HG03060 (cell line): ENCODE measurements around the gene LMNTD1.
A peak's percentile ranks its signal among the peaks of the same experiment; 100 is the strongest.
"Not testable (repeated sequence)": the region's sequence is repeated elsewhere in the genome, so short reads cannot be mapped to it uniquely, and the experiment has no call there.

ENCODE experiments used
- ATAC-seq: cut with Tn5 transposase; IDR thresholded peaks from one replicate; pipeline ENCODE4 v1.9.1; 2021; ENCODE audit warnings: low read depth, moderate number of reproducible peaks; ENCODE audit not compliant: unreplicated experiment

The LMNTD1 gene

DNA sequence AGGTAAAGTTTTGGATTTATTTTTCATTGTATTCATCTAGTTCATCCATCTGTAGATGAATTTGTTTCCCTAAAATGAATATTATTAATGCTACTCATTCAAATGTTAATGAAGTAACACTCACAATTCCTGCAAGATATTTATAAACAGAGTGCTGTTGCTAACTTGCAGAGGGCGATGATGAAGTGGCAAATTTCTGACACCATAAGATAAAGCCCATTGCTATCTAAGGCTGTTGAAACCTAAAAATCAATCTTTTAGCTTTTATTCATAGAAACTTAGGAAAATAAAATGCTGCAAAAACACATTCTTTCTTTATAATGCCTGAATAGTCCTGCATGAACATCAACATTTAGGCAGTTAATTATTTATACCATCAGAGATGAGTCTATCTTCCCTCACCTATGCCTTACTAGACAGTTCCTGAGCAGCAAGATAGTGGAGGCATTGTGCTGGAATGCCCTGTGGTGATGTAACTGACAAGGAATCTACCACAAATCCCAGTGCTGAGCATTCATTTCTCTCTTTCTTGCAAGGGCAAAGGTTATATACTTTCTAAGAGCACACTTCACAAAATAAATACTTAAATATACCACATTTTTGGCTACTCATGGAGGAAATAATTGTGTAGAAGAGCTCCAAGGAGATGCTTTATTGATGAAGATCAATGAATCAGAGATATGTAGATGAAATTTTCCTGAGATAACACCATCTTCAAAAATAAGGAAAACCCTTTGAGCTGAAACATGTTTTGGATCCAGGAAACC, 57.6 kb downstream of the LMNTD1 start:
- ATAC-seq: no peak

DNA sequence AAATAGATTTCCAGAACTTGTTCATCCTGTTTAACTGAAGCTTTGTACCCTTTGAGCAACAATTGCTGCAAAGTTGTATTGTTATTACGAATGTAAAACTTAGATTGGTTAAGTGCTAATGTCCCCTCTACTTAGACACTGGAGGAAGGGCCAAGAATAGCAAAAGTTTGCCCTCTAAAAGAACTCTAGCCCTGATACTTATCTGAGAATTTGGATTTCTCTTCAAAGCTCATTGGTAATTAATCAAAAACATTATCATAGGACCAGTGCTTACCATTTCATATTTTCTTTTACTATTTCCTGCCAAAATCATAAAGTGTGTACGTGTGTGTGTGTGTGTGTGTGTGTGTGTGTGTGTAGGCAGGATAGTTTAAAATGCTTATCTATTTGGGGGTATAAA, 58.2 kb downstream of the LMNTD1 start:
- ATAC-seq: no peak

GRCh38 chr12:25493682-25494081, 59.4 kb downstream of the LMNTD1 start:
- no peak for ATAC-seq

DNA sequence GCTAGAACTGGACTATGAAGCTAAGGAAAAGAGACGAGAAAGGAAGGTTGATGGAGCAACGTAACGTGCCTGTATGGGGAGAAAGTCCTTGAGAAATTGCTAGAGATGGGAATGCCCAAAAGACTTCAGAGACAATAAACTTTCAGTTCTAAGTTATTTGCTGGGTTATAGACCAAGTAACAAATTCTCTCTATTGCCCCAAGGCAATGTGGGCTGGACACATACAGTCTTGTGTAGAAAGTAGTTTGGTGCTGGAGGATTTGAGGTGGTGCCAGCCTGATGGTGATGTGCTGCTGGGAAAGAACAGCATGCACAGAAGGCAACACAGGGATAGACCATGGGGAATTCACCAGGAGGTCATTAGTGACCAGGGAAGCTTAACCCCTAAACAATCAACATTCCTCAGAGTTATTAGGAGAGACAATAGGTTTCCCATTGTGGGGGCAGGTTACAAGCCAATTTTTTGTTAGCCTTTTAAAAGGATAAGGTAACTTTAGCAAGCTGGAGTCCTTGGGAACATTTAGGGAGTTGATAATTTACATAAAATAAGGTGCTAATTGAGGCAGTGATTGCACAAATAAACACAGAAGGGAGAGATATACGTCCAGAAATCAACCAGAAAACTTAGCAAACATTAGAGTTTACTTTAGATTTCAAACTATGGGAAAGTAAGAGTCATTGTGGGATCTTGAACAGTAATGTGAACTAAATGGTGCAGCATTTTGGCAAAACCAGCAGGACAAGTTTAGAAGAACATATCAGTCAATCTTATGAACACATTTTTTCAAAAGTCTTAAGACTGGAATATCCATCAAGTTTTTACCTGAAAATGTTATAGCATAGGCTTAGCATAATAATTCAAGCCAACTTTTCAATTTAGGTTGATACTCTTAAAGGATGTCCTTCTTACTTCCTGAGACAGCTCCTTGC, 61.4 kb downstream of the LMNTD1 start:
- ATAC-seq: no peak

- ATAC-seq: not testable (repeated sequence)
Observed at GRCh38 chr12:25488956-25489870, 63.9 kb downstream of the LMNTD1 start.

DNA sequence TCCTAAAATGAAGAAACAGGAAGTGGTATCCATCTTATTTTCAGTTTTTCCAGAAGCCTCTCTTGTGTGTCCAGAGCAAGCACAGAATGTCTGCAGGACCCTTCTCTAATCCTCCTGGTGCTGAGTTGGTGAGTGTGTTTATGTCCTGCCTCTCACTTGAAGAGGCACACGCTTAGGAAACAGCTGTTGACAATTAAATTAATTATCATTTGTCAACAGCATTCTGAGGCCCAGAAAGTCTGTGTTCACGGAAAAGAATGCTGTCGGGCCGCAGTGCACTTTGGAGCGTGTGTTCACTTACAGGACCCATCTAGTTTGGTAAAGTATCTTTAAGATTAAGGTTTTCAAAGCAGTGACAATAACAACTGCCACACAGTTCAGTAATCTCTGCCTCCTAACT, 70.5 kb downstream of the LMNTD1 start:
- no peak for ATAC-seq

GRCh38 chr12:25480145-25480544, 72.9 kb downstream of the LMNTD1 start:
- no peak for ATAC-seq

DNA sequence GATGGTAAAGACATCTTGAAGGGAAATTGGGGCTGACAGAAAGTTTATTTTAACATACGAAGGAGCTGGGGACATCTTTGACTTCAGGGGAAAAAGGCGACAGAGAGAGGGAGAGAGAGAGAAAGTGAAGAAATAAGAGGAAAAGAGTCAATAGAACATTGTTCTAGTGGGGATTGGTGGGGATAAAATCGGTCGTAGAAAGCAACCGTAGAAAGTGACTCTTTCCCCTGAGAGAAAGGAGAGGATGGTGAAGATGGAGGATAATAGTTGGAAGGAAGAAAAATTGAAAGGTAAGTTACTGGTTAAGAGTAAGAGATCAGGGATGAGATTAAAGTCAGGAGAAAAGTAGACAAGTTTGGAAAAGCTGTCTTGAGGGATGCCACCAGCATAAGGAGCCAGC, 75.9 kb downstream of the LMNTD1 start:
- ATAC-seq: no peak

DNA sequence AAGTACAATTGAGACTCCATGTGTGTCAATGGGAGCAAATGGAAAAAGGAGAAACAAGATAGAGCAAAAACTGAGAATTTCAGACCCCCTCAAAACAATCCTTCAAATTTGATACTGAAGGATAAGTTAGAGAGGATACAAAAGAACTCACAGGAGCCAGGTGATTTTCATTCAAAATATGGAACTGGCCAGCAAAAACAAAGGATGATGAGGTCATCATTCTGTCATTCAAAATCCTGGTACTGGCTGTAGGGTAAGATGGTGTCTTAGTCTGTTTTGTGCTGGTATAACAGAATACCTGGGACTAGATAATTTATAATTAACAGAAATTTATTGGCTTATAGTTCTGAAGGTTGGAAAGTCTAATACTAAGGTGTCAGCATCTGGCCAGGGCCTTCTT, 80.6 kb downstream of the LMNTD1 start:
- ATAC-seq: no peak

DNA sequence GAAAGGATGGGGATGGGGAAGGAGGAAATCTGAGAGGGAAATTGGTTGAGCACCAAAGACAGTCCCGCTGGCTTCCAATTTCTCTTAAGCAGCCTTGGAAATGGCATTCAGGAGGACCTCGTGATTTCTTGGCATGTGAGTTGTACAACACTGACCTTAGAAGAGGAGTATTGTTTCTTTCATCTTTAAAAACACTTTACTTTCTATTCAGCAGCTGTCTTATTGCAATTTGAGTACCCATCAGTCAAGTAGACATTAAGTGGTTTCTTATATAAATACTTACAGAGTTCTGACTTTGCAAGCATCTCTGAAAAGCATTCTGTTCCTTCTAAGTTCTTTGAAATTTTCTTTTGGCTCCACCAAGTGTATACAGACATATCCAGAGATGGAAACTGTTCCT, 83.2 kb downstream of the LMNTD1 start:
- no peak for ATAC-seq

DNA sequence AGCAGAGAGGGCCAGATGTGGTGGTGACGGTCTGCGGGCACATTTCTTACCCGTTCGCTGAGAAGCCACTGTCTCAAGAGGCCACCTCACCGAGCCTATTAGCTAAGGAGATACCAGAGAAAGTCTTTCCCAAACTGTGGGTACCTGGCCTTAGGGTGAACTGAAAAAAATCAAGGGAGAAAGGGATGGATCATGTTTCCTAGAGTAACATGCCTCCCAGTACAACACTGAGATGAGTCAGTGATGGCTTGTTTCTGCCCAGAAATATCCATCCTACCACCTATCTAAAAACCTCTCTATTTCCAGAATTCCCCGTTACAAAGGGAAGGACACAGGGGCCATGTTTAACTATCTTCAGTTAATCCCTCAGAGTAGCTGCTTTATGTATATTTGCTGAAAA, 83.7 kb downstream of the LMNTD1 start:
- ATAC-seq: no peak

DNA sequence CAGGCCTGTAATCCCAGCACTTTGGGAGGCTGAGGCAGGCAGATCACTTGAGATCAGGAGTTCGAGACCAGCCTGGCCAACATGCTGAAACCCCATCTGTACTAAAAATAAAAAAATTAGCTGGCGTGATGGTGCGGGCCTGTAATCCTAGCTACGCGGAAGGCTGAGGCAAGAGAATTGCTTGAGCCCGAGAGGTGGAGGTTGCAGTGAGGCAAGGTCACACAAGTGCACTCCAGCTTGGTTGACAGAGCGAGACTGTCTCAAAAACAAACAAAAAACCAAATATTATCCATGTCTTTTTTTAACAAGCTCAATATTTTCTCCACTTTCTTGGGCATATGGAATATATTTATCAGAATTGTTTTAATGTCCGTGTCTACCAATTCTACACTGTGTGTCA, 89.6 kb downstream of the LMNTD1 start:
- ATAC-seq: no peak

DNA sequence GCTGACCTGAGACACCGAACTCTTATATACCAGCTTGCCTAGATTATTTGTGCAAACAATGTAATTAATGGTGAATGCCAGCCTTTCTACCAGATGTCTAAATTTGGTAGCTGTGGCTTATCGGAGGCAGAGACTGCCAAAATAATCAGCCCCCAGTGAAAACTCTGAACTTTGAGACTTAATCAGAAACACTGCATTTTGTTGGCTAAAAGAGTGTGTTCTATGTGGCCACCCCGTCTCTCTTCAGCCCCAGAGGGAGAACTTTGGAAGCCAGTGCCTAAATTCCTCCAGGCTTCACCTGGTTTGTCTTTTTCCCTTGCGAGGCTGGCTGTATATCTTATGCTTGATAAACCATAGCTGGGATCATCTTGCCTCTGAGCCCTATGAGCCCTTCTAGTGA, 90.1 kb downstream of the LMNTD1 start:
- no peak for ATAC-seq

- peak; percentile 61 for ATAC-seq
Observed at GRCh38 chr12:25459541-25459951, 93.5 kb downstream of the LMNTD1 start.

DNA sequence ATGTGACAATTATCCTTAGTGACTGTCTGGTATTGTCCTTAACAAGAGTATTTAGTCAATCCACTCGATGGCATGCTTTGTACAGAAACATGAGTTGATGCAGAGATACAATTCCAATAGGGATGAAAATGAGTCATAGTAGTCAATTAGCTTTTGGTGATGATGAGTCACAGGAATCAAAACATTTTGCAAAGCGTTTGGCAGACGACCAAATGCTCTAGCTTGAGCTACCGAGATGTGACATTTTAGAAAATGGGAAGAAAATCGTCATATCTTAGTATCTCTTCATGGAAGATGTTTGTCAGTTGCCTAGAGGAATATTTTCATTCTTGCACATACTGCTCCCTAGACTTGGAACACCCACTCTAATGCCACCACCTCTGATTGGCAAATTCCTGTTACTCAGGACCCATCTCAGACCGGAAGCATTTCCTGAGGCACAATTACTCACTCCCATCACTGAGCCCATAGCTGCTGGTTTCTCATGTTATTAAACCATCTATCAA, 95.0 kb downstream of the LMNTD1 start:
- ATAC-seq: no peak

DNA sequence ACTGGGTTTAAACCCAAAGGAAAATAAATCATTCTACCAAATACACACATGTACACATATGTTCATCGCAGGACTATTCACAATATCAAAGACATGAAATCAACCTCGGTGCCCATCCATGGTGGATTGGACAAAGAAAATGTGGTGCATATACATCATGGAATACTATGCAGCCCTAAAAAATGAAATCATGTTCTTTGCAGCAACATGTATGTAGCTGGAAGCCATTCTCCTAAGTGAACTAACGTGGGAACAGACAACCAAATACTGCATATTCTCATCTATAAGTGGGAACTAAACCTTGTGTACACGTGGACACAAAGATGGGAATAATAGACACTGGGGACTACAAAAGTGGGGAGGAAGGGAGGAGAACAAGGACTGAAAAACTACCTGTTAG, 96.6 kb downstream of the LMNTD1 start:
- ATAC-seq: no peak

- no peak for ATAC-seq
Observed at GRCh38 chr12:25455696-25456095, 97.4 kb downstream of the LMNTD1 start.

- no peak for ATAC-seq
Observed at GRCh38 chr12:25449007-25449406, 104.1 kb downstream of the LMNTD1 start.

DNA sequence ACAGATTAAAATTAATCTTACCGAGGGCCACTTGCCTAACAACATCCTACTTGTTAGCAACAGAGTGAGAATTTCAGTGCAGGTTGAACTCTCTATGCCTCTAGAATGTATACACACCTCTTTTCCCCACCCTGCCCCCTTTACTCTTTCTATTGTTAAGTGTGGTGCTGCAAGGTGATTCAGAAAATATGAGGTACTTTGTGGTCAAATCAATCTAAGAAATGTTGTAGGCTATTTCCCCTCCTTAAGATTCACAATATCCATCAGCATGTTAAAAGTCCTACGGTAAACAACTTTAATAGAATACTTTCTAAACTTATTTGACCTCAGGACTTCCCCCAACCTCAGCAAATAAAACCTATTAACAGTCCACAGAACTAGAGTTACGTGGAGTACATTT, 106.0 kb downstream of the LMNTD1 start:
- no peak for ATAC-seq

- no peak for ATAC-seq
Observed at GRCh38 chr12:25438638-25439037, 114.4 kb downstream of the LMNTD1 start.
